ENCODE results near the gene HOOK2.

- TF ChIP-seq CTCF (IDR thresholded peaks at IDR 0.05; ENCODE audit: low read depth, low read length, poor library complexity, severe bottlenecking) (no peak), EZH2phosphoT487 (IDR thresholded peaks at IDR 0.05; ENCODE audit: borderline replicate concordance, low read length) (no peak)
Observed at GRCh38 chr19:12792853-12793289, 17.5 kb upstream of the HOOK2 start.
